ENCODE data around the gene SLC4A2.
"Not testable (repeated sequence)": the region's sequence is repeated elsewhere in the genome, so short reads cannot be mapped to it uniquely, and the experiment has no call there.

Gene SLC4A2

GRCh38 chr7:151024435-151025056 lies 34.8 kb upstream of the SLC4A2 start, which contains the start of gene ATG9B:
Gene ATG9B, minus strand, starts transcription at chr7:151024494. Its CDS starts 71 bp downstream, at chr7:151024423.
- DNase-seq: no peak

- no peak for DNase-seq
Observed at GRCh38 chr7:151025924-151026671, 33.3 kb upstream of the SLC4A2 start.

- not testable (repeated sequence) for DNase-seq
Observed at GRCh38 chr7:151026771-151027727, 32.3 kb upstream of the SLC4A2 start.

GRCh38 chr7:151027728-151028130 lies 31.7 kb upstream of the SLC4A2 start:
- not testable (repeated sequence) for DNase-seq

- DNase-seq: peak; percentile 98
Observed at GRCh38 chr7:151028131-151028947, 31.1 kb upstream of the SLC4A2 start, which contains the start of gene ABCB8. Gene ABCB8, plus strand, starts transcription at chr7:151028450. Its CDS starts 66 bp downstream, at chr7:151028516.

- no peak for DNase-seq
Observed at GRCh38 chr7:151028948-151029501, 30.4 kb upstream of the SLC4A2 start.

- no peak for DNase-seq
Observed at GRCh38 chr7:151031011-151031410, 28.4 kb upstream of the SLC4A2 start.

- no peak for DNase-seq
Observed at GRCh38 chr7:151032936-151033863, 26.2 kb upstream of the SLC4A2 start.

GRCh38 chr7:151033864-151034249 lies 25.5 kb upstream of the SLC4A2 start:
- no peak for DNase-seq

GRCh38 chr7:151034312-151035025 lies 24.9 kb upstream of the SLC4A2 start:
- no peak for DNase-seq

- DNase-seq: no peak
Observed at GRCh38 chr7:151035026-151035717, 24.2 kb upstream of the SLC4A2 start.

- no peak for DNase-seq
Observed at GRCh38 chr7:151035902-151036301, 23.5 kb upstream of the SLC4A2 start.

GRCh38 chr7:151038951-151039849 lies 20.2 kb upstream of the SLC4A2 start:
- DNase-seq: peak; percentile 60

GRCh38 chr7:151039850-151040548 lies 19.4 kb upstream of the SLC4A2 start:
- DNase-seq: no peak

GRCh38 chr7:151040616-151041375 lies 18.6 kb upstream of the SLC4A2 start:
- no peak for DNase-seq

- DNase-seq: not testable (repeated sequence)
Observed at GRCh38 chr7:151043449-151043848, 15.9 kb upstream of the SLC4A2 start.

- no peak for DNase-seq
Observed at GRCh38 chr7:151043959-151044358, 15.4 kb upstream of the SLC4A2 start.

Data from activated T-cell treated with anti-CD3 and anti-CD28 coated beads for 4 hours (primary cell).